NT2/D1 (cell line): ENCODE measurements around the gene GPR55.
"Not testable (repeated sequence)": the region's sequence is repeated elsewhere in the genome, so short reads cannot be mapped to it uniquely, and the experiment has no call there.

Source experiments
- DNase-seq: peaks from one replicate; pipeline ENCODE4 v3.0.0-alpha.2; 2011; ENCODE audit warnings: low read depth, low spot score
- H3K27me3 ChIP-seq: 2 replicates; pipeline ENCODE4 v1.6.0; 2011; ENCODE audit warnings: mild to moderate bottlenecking; ENCODE audit not compliant: insufficient read length, insufficient read depth
- H3K36me3 ChIP-seq: 2 replicates; pipeline ENCODE4 v1.6.1; 2011; ENCODE audit warnings: mild to moderate bottlenecking, low read length, mixed read lengths; ENCODE audit not compliant: insufficient read depth, insufficient read length
- H3K4me1 ChIP-seq: 2 replicates; pipeline ENCODE4 v1.5.1; 2011; ENCODE audit not compliant: insufficient read depth, insufficient read length
- H3K4me3 ChIP-seq: 2 replicates; pipeline ENCODE4 v1.5.1; 2011; ENCODE audit warnings: low read depth; ENCODE audit not compliant: insufficient read length
- H3K9ac ChIP-seq: 2 replicates; pipeline ENCODE4 v1.6.0; 2011; ENCODE audit warnings: low read depth; ENCODE audit not compliant: insufficient read length
- H3K9me3 ChIP-seq: 2 replicates; pipeline ENCODE4 v1.5.1; 2011; ENCODE audit warnings: mild to moderate bottlenecking, low read length; ENCODE audit not compliant: insufficient read depth
- SUZ12 ChIP-seq: IDR thresholded peaks from 2 replicates; pipeline ENCODE4 v1.6.1; 2011; ENCODE audit not compliant: insufficient read length, insufficient read depth; ENCODE audit errors: extremely low read depth
- YY1 ChIP-seq: IDR thresholded peaks from 2 replicates; pipeline ENCODE4 v1.6.1; 2011; ENCODE audit not compliant: insufficient read length, insufficient read depth
- ZNF274 ChIP-seq: IDR thresholded peaks from 2 replicates; pipeline ENCODE4 v1.6.1; 2011; ENCODE audit warnings: mild to moderate bottlenecking, low read depth, low read length

GPR55 gene

DNA sequence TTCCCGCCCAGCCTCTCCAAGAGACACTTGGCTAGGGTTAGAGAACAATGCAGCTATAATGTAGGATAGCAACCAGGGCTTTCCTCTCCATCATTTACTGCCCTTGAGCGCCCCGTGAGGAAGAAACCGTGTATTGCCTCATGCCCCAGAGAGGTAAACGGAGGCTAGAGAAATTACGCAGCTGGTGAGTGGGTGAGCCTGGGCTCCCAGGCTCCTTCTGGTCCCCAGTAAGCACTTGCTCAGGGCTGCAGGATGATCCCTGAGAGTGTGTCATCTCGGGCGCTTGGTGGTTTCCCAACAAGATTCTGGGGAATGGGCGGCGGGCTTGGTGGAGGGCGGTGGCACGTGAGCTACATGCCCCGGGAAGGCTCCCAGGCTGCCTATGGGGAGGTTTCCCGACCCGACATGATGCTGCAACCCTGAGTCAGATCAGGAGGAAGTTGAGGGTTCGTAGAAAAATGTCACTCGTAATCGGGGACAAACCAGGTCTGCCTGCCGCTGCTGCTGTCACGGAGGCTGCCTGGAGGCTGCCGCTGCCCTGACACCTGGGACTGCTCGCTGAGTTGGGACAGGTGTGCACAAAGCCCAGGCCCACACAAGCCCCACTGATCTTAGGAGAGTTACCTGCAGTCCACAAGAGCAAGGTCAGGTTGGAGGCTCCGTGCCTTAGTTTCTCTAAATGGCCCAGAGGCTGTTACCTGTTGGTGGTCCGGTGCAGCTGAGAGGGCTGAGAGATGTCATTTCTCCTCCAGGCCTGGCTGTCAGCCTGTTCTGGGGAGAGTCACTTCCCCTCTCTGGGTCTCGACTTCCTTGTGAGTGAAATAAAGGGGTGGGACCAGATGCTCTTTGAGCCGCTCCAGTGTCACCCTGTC, at the start of gene GPR55:
Gene GPR55 (minus strand): TSS at position 773 of the 872 bp plus-strand sequence. CDS start 14,280 bp downstream, outside the sequence.
- Histone ChIP-seq H3K36me3 (no peaks in the 10 kb centered on the region), H3K4me1 (peaks cover 17% of the 10 kb centered on the region), H3K4me3 (no peak within 1 kb of the TSS), H3K27me3 (no peaks in the 10 kb centered on the region), H3K9ac (no peak within 1 kb of the TSS), H3K9me3 (no peaks in the 10 kb centered on the region)
- no peak for TF ChIP-seq YY1
- no peak for DNase-seq

GRCh38 chr2:230974096-230974913, 49.3 kb upstream of the GPR55 start:
- Histone ChIP-seq H3K9me3 (peaks cover 6% of the 10 kb centered on the region; the same call in 1 of the 2 replicates), H3K4me1 (peaks cover 2% of the 10 kb centered on the region), H3K4me3 (no peak overlapping the region), H3K9ac (no peak overlapping the region), H3K27me3 (no peaks in the 10 kb centered on the region), H3K36me3 (no peaks in the 10 kb centered on the region)
- no peak for DNase-seq
- no peak for TF ChIP-seq YY1
- no peak for TF ChIP-seq SUZ12
- no peak for TF ChIP-seq ZNF274

DNA sequence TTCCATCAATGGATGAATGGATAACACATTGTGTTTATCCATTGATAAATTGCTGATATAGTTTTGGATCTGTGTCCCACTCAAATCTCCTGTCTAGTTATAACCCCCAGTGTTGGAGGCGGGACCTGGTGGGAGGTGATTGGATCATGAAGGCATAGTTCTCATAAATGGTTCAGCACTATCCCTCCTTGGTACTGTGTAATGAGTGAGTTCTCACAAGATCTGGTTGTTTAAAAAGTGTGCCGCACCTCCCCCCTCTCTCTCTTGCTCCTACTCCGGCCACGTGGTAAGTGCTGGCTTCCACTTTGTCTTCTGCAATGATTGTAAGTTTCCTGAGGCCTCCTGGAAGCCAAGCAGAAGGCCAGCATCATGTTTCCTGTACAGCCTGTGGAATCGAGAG, 47.0 kb upstream of the GPR55 start:
- H3K9me3 ChIP-seq = peaks cover 6% of the 10 kb centered on the region; the same call in 1 of the 2 replicates
- H3K4me3 ChIP-seq = no peak overlapping the region
- DNase-seq = no peak
- H3K9ac ChIP-seq = no peak overlapping the region
- H3K36me3 ChIP-seq = no peaks in the 10 kb centered on the region
- TF ChIP-seq SUZ12 = no peak
- TF ChIP-seq YY1 = no peak
- TF ChIP-seq ZNF274 = no peak
- H3K4me1 ChIP-seq = peaks cover 2% of the 10 kb centered on the region
- no peaks in the 10 kb centered on the region for H3K27me3 ChIP-seq

GRCh38 chr2:230969659-230970015, 44.6 kb upstream of the GPR55 start:
- no peaks in the 10 kb centered on the region for H3K27me3 ChIP-seq
- DNase-seq = no peak
- no peaks in the 10 kb centered on the region for H3K4me1 ChIP-seq
- TF ChIP-seq ZNF274 = no peak
- no peak for TF ChIP-seq SUZ12
- no peak for TF ChIP-seq YY1
- no peak overlapping the region for H3K9ac ChIP-seq
- no peak overlapping the region for H3K4me3 ChIP-seq
- H3K9me3 ChIP-seq = peaks cover 4% of the 10 kb centered on the region; the same call in 1 of the 2 replicates
- H3K36me3 ChIP-seq = no peaks in the 10 kb centered on the region

DNA sequence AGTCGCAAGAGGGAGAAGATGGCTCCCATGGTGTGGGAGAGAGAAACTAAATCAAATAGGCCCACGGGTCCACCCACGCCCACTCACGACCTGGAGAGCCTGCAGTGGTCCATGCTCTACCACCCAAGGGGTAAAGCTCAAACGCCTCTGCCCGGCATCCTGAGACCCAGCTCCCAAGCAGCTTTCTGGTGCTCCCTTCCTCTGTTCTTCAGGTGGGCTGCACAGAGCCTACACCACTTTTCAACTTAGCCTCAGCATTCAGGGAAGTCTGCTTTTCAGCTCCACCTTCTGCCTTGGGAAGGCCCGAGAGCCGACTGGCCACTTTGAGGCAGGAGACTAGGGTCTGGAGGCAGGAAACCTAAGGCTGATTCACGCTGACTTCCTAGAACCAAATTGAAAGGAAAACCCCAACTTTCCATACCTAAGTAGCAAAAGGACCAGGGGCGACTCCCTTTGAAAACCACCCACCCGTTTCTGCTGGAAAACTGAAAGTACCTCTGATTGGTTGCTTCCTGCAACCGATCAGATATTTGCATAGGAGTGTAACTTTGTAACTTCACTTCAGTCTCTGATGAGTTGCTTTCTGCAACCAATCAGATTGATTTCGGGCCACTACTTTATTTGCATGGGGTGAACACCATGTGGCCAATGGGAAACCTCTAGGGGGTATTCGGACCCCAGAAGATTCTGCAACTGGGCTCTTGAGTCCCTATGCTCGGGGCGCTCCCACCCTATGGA, 44.0 kb upstream of the GPR55 start:
- Histone ChIP-seq H3K4me1 (no peaks in the 10 kb centered on the region), H3K9me3 (peaks cover 10% of the 10 kb centered on the region; the same call in 1 of the 2 replicates), H3K27me3 (no peaks in the 10 kb centered on the region), H3K36me3 (no peaks in the 10 kb centered on the region), H3K4me3 (no peak overlapping the region), H3K9ac (no peak overlapping the region)
- DNase-seq = no peak
- no peak for TF ChIP-seq ZNF274
- TF ChIP-seq YY1 = no peak
- TF ChIP-seq SUZ12 = no peak

DNA sequence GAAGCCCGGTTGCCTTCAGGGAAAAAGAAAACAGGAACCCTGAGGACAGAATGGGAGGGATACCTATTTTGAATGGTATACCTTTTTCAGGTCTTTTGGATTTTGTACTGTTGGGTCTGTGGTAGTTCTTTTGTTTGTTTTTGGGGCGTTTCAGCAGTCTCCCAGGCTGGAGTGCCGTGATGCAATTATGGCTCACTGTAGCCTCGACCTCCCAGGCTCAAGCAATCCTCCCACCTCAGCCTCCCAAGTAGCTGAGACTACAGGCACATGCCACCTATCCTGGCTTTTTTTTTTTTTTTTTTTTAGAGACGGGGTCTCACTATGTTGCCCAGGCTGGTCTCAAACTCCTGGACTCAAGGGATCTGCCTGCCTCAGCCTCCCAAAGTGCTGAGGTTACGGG, 43.3 kb upstream of the GPR55 start:
- peaks cover 14% of the 10 kb centered on the region; the same call in 1 of the 2 replicates for H3K9me3 ChIP-seq
- DNase-seq, H3K4me3 ChIP-seq, H3K9ac ChIP-seq, H3K27me3 ChIP-seq, H3K4me1 ChIP-seq, H3K36me3 ChIP-seq: not testable (repeated sequence)

DNA sequence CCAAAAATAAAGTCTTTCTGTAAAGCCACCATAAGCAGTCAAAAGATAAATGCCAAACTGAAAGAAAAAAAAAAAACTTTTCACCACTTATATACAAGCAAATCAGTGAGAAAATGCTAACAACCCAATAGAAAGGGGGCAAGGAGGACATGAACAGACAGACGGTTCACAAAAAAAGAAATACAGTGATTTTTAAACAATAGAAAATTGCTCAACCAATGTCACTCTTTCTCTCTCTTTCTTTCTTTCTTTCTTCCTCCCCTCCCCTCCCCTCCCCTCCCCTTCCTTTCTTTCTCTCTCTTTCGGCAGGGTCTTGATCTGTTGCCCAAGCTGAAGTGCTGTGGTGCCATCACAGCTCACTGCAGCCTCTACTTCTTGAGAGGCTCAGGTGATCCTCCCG, 42.1 kb upstream of the GPR55 start:
- Histone ChIP-seq H3K9ac (no peak overlapping the region), H3K4me1 (no peaks in the 10 kb centered on the region), H3K9me3 (peaks cover 22% of the 10 kb centered on the region; the same call in 1 of the 2 replicates), H3K36me3 (no peaks in the 10 kb centered on the region), H3K4me3 (no peak overlapping the region), H3K27me3 (no peaks in the 10 kb centered on the region)
- TF ChIP-seq ZNF274 (no peak), SUZ12 (no peak), YY1 (no peak)
- no peak for DNase-seq
